Mesangial cell (primary cell): Measurements from ENCODE around the gene GPC1. TPM values are rescaled to one million over a fixed set of nuclear protein-coding genes. Genes with fewer than 3 reads are reported as not detected.

ENCODE experiments used
- total RNA-seq: library from RNA; depleted of rRNA; stranded (reverse); fragments of >200 nt; gene quantifications from 2 replicates; pipeline ENCODE4 v1.2.3, GENCODE V29; 2015

GPC1 gene
- total RNA-seq: 86.0 and 158 TPM in 2 replicates

GRCh38 chr2:240435457-240435947 lies at the start of gene GPC1:
GPC1 (plus strand) TSS chr2:240435663; CDS start chr2:240435919, 256 bp downstream.

Other genes with a start within 250 kb of the GPC1 start
- gene ANKMY1, start 122.3 kb downstream of the GPC1 start, total RNA-seq: 5.7 and 7.4 TPM in 2 replicates
- gene DUSP28, start 124.7 kb downstream of the GPC1 start, total RNA-seq: 2.4 and 6.6 TPM in 2 replicates
- 94.2 and 168 TPM in 2 replicates for gene RNPEPL1, start 132.8 kb downstream of the GPC1 start, total RNA-seq
- 29.0 and 29.8 TPM in 2 replicates for gene CAPN10, start 151.1 kb downstream of the GPC1 start, total RNA-seq
- gene GPR35, start 189.8 kb downstream of the GPC1 start, total RNA-seq: 0.25 and 0.33 TPM in 2 replicates
- not detected in 2 replicates for gene AQP12B, start 247.2 kb downstream of the GPC1 start, total RNA-seq